C4-2B (cell line): ENCODE data around the gene SPATA31C2.

Experiments
- CTCF ChIP-seq: fragments of 450-650 bp; conservative IDR thresholded peaks from 2 replicates; pipeline ENCODE4 v1.5.1; 2017; ENCODE audit warnings: mild to moderate bottlenecking
- ZFX ChIP-seq: fragments of 450-650 bp; IDR thresholded peaks from 2 replicates; pipeline ENCODE4 v1.6.1; 2017

- TF ChIP-seq CTCF (no peak), ZFX (no peak)
Measured at GRCh38 chr9:88143957-88144625, 5.8 kb upstream of the SPATA31C2 start.
